ENCODE results near the gene MYEOV. TPM values are rescaled to one million over a fixed set of nuclear protein-coding genes. Genes with fewer than 3 reads are reported as not detected.

Gene MYEOV
- total and polyA plus RNA-seq, 10 of the 15 experiments (the other 5 are each of a cell fraction or from before 2014, with no cell fraction given), result 0.05 to 0.40 (median 0.26) TPM; not detected in 3

GRCh38 chr11:69264486-69264885 lies 29.5 kb upstream of the MYEOV start:
- SMC1A ChIA-PET (ENCODE audit: uncharacterized antibody, unreplicated experiment), result no interaction called here
- BruUV-seq (replicated peaks), result no TSS peak
- Histone ChIP-seq H3K27ac (ENCODE audit: control insufficient read depth, insufficient read depth) (no peak overlapping the region), H3K4me2 (ENCODE audit: control insufficient read depth, insufficient read depth) (no peak overlapping the region), H3K9me3 (replicated peaks; ENCODE audit: control insufficient read depth, insufficient read depth, low read length) (no peaks in the 10 kb centered on the region; the same call in 2 of the 3 replicates), H3K4me1 (ENCODE audit: control insufficient read depth, insufficient read depth, low read length) (peaks cover under 1% of the 10 kb centered on the region; the same call in 1 of the 2 replicates), H2AFZ (ENCODE audit: control insufficient read depth, low read depth, low read length) (no peak overlapping the region), H3K36me3 (ENCODE audit: control insufficient read depth in 2 of 2, insufficient read depth in 2 of 2, low read length in 1 of 2) (no peaks in the 10 kb centered on the region), H3K27me3 (replicated peaks in 1 of 2; ENCODE audit: control insufficient read depth in 2 of 2, insufficient read depth in 2 of 2, low read length in 1 of 2) (no peaks in the 10 kb centered on the region; a peak in 1 of 4 replicates), H3K9ac (ENCODE audit: control insufficient read depth, insufficient read depth, low read length) (no peak overlapping the region), H4K20me1 (ENCODE audit: control insufficient read depth, insufficient read depth) (no peaks in the 10 kb centered on the region), H3K79me2 (ENCODE audit: control insufficient read depth, insufficient read depth, low read length) (no peaks in the 10 kb centered on the region), H3K4me3 (no peak overlapping the region)
- DNase-seq (ENCODE audit: low read depth, low spot score) (no peak), ATAC-seq (no peak), FAIRE-seq (no peak)
- WGBS (ENCODE audit: insufficient coverage, insufficient replicate concordance, low lambda C conversion rate, missing lambda C conversion rate), result 44% methylated on average over 4 of the region's 4 CpGs
- CTCF ChIA-PET, result no interaction called here
- in situ Hi-C loops (cut with MboI), result no loop called here
- intact Hi-C loops (cut with micrococcal nuclease; ENCODE audit: unreplicated experiment), result no loop called here
- POLR2A ChIA-PET, result interaction anchor here (0.5 kb wide), 1 partner anchor 12 kb away, joined by 4 read pairs; no protein-coding TSS in a partner anchor
- RAD21 ChIA-PET (ENCODE audit: unreplicated experiment), result interaction anchor here (1.7 kb wide), 1 partner anchor 13 kb away, joined by 3 read pairs; no protein-coding TSS in a partner anchor
- no peak for TF ChIP-seq BCL11A (IDR thresholded peaks at IDR 0.05; ENCODE audit: low read depth, low read length)

DNA sequence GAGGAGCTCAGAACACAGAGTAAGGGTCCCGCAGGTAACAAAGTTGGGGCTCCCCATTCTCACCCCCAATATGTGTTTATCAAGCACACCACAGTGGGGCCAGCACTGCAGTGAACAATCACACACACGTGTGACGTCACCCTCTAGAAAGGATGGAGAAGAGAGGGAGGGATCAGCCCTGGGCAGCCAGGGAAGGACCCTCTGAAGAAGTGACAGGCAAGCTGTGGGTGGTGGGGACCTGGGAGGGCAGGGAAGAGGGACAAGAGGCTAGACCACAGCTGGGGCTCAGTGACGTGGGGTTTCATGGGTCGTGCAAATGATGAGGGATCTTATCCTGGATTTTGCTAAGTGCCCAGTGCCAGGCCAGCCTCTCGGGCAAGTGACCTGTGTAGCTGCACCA lies 28.7 kb upstream of the MYEOV start:
- DNase-seq (ENCODE audit: low read depth, low spot score) (no peak), FAIRE-seq (no peak), ATAC-seq (no peak)
- Histone ChIP-seq H3K4me2 (ENCODE audit: control insufficient read depth, insufficient read depth) (no peak overlapping the region), H2AFZ (ENCODE audit: control insufficient read depth, low read depth, low read length) (no peak overlapping the region), H3K79me2 (ENCODE audit: control insufficient read depth, insufficient read depth, low read length) (no peaks in the 10 kb centered on the region), H3K4me3 (no peak overlapping the region), H3K9ac (ENCODE audit: control insufficient read depth, insufficient read depth, low read length) (no peak overlapping the region), H3K27me3 (replicated peaks in 1 of 2; ENCODE audit: control insufficient read depth in 2 of 2, insufficient read depth in 2 of 2, low read length in 1 of 2) (no peaks in the 10 kb centered on the region; a peak in 1 of 4 replicates), H4K20me1 (ENCODE audit: control insufficient read depth, insufficient read depth) (no peaks in the 10 kb centered on the region), H3K27ac (ENCODE audit: control insufficient read depth, insufficient read depth) (no peak overlapping the region), H3K4me1 (ENCODE audit: control insufficient read depth, insufficient read depth, low read length) (no peaks in the 10 kb centered on the region), H3K36me3 (ENCODE audit: control insufficient read depth in 2 of 2, insufficient read depth in 2 of 2, low read length in 1 of 2) (no peaks in the 10 kb centered on the region), H3K9me3 (replicated peaks; ENCODE audit: control insufficient read depth, insufficient read depth, low read length) (no peaks in the 10 kb centered on the region; the same call in 2 of the 3 replicates)
- no TSS peak for BruUV-seq (replicated peaks)
- ChIA-PET CTCF (no interaction called here), POLR2A (no interaction called here), SMC1A (ENCODE audit: uncharacterized antibody, unreplicated experiment) (no interaction called here), RAD21 (ENCODE audit: unreplicated experiment) (interaction anchor here (1.7 kb wide), 1 partner anchor 12 kb away, joined by 3 read pairs; no protein-coding TSS in a partner anchor)
- in situ Hi-C loops (cut with MboI) (no loop called here), intact Hi-C loops (cut with micrococcal nuclease; ENCODE audit: unreplicated experiment) (no loop called here)
- 37% methylated on average over 6 of the region's 6 CpGs for WGBS (ENCODE audit: insufficient coverage, insufficient replicate concordance, low lambda C conversion rate, missing lambda C conversion rate)
- no peak for TF ChIP-seq CHD4 (IDR thresholded peaks at IDR 0.05)
- TF ChIP-seq, protein P1, sequence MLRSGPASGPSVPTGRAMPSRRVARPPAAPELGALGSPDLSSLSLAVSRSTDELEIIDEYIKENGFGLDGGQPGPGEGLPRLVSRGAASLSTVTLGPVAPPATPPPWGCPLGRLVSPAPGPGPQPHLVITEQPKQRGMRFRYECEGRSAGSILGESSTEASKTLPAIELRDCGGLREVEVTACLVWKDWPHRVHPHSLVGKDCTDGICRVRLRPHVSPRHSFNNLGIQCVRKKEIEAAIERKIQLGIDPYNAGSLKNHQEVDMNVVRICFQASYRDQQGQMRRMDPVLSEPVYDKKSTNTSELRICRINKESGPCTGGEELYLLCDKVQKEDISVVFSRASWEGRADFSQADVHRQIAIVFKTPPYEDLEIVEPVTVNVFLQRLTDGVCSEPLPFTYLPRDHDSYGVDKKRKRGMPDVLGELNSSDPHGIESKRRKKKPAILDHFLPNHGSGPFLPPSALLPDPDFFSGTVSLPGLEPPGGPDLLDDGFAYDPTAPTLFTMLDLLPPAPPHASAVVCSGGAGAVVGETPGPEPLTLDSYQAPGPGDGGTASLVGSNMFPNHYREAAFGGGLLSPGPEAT (IDR thresholded peaks at IDR 0.05; ENCODE audit: low read depth), result no peak
- no peak for TF ChIP-seq DPF2 (IDR thresholded peaks at IDR 0.05)
- no peak for TF ChIP-seq E2F4 (IDR thresholded peaks at IDR 0.05; ENCODE audit: low read depth, low read length)
- TF ChIP-seq ZZZ3 (IDR thresholded peaks at IDR 0.05; ENCODE audit: control insufficient read depth, insufficient read length, low read depth), result no peak
- TF ChIP-seq, protein P2, sequence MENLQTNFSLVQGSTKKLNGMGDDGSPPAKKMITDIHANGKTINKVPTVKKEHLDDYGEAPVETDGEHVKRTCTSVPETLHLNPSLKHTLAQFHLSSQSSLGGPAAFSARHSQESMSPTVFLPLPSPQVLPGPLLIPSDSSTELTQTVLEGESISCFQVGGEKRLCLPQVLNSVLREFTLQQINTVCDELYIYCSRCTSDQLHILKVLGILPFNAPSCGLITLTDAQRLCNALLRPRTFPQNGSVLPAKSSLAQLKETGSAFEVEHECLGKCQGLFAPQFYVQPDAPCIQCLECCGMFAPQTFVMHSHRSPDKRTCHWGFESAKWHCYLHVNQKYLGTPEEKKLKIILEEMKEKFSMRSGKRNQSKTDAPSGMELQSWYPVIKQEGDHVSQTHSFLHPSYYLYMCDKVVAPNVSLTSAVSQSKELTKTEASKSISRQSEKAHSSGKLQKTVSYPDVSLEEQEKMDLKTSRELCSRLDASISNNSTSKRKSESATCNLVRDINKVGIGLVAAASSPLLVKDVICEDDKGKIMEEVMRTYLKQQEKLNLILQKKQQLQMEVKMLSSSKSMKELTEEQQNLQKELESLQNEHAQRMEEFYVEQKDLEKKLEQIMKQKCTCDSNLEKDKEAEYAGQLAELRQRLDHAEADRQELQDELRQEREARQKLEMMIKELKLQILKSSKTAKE (IDR thresholded peaks at IDR 0.05; ENCODE audit: low read depth, poor library complexity, severe bottlenecking), result no peak
- TF ChIP-seq SUZ12 (IDR thresholded peaks at IDR 0.05; ENCODE audit: unreplicated experiment), result no peak
- no peak for TF ChIP-seq POLR2AphosphoS5 (IDR thresholded peaks at IDR 0.05; ENCODE audit: low read length)
- TF ChIP-seq, protein P3, sequence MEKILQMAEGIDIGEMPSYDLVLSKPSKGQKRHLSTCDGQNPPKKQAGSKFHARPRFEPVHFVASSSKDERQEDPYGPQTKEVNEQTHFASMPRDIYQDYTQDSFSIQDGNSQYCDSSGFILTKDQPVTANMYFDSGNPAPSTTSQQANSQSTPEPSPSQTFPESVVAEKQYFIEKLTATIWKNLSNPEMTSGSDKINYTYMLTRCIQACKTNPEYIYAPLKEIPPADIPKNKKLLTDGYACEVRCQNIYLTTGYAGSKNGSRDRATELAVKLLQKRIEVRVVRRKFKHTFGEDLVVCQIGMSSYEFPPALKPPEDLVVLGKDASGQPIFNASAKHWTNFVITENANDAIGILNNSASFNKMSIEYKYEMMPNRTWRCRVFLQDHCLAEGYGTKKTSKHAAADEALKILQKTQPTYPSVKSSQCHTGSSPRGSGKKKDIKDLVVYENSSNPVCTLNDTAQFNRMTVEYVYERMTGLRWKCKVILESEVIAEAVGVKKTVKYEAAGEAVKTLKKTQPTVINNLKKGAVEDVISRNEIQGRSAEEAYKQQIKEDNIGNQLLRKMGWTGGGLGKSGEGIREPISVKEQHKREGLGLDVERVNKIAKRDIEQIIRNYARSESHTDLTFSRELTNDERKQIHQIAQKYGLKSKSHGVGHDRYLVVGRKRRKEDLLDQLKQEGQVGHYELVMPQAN (conservative IDR thresholded peaks at IDR 0.05), result no peak
